ENCODE data around the gene ZNF518B.
A peak's percentile ranks its signal among the peaks of the same experiment; 100 is the strongest.
"Not testable (repeated sequence)": the region's sequence is repeated elsewhere in the genome, so short reads cannot be mapped to it uniquely, and the experiment has no call there.

Gene ZNF518B

GRCh38 chr4:10456595-10457254 lies 501 bp downstream of the ZNF518B start:
- DNase-seq: peak; percentile 79

GRCh38 chr4:10456260-10456594 lies 999 bp downstream of the ZNF518B start:
- no peak for DNase-seq

- DNase-seq: no peak
These were observed 2.1 kb downstream of the ZNF518B start for GRCh38 chr4:10455133-10455532.

GRCh38 chr4:10454726-10455125 lies 2.5 kb downstream of the ZNF518B start:
- DNase-seq: no peak

GRCh38 chr4:10454121-10454520 lies 3.1 kb downstream of the ZNF518B start:
- no peak for DNase-seq

- no peak for DNase-seq
These were observed 8.2 kb downstream of the ZNF518B start for GRCh38 chr4:10448991-10449390.

- DNase-seq: no peak
These were observed 14.2 kb downstream of the ZNF518B start for GRCh38 chr4:10442976-10443375.

- DNase-seq: no peak
These were observed 15.7 kb downstream of the ZNF518B start for GRCh38 chr4:10441512-10441911.

- DNase-seq: no peak
These were observed 18.3 kb downstream of the ZNF518B start for GRCh38 chr4:10438924-10439323.

- DNase-seq: no peak
These were observed 19.5 kb downstream of the ZNF518B start for GRCh38 chr4:10437735-10438134.

GRCh38 chr4:10427680-10428079 lies 29.5 kb downstream of the ZNF518B start:
- not testable (repeated sequence) for DNase-seq

GRCh38 chr4:10421344-10422055 lies 35.7 kb downstream of the ZNF518B start:
- no peak for DNase-seq

- DNase-seq: peak; percentile 50
These were observed 39.5 kb downstream of the ZNF518B start for GRCh38 chr4:10417740-10418139.

GRCh38 chr4:10416441-10416840 lies 40.8 kb downstream of the ZNF518B start:
- DNase-seq: no peak

GRCh38 chr4:10413177-10413576 lies 44.0 kb downstream of the ZNF518B start:
- no peak for DNase-seq

GRCh38 chr4:10405672-10406071 lies 51.6 kb downstream of the ZNF518B start:
- no peak for DNase-seq

- DNase-seq: peak; percentile 69
These were observed 53.4 kb downstream of the ZNF518B start for GRCh38 chr4:10403633-10404445.

GRCh38 chr4:10395971-10396580 lies 61.1 kb downstream of the ZNF518B start:
- no peak for DNase-seq

Data from eye (tissue), 1 donor.